ENCODE data around the gene NXPH4.

Gene NXPH4

DNA sequence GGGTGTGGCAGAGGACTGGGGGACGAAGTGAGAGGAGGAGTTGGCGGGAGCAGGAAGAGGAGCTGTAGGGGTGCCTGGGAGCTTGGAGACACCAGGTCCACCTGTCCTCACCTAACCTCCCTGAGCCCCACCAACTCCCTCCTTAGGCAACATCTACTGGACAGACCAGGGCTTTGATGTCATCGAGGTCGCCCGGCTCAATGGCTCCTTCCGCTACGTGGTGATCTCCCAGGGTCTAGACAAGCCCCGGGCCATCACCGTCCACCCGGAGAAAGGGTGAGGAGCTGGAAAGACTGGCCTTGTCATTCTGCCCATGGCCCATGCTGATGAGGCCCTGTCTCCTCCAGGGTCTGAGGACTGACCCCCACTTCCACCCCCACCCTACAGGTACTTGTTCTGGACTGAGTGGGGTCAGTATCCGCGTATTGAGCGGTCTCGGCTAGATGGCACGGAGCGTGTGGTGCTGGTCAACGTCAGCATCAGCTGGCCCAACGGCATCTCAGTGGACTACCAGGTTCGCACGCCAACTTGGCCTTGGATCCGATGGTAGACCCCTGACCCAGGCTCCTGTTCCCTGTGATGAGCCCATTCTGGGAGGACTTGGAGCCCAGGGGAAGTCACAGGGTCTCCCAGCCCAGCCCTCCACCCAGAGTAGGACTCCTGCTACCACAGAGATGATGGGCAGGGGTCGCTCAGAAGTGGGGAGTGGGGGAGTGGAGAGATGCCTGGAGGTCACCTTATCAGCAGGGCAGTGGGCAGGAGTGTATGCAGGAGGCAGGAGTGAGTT, 32.5 kb upstream of the NXPH4 start:
- DNase-seq (ENCODE audit: low read depth in 2 of 2) = no peak

DNA sequence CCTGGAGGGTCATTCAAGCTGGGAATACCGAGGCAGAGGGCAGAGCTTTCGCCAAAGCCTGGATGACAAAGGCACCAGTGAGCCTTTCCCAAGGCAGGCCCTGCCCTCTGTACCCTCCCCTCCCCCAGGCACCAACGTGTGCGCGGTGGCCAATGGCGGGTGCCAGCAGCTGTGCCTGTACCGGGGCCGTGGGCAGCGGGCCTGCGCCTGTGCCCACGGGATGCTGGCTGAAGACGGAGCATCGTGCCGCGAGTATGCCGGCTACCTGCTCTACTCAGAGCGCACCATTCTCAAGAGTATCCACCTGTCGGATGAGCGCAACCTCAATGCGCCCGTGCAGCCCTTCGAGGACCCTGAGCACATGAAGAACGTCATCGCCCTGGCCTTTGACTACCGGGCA, 31.2 kb upstream of the NXPH4 start:
- DNase-seq (ENCODE audit: low read depth in 2 of 2) = no peak

DNA sequence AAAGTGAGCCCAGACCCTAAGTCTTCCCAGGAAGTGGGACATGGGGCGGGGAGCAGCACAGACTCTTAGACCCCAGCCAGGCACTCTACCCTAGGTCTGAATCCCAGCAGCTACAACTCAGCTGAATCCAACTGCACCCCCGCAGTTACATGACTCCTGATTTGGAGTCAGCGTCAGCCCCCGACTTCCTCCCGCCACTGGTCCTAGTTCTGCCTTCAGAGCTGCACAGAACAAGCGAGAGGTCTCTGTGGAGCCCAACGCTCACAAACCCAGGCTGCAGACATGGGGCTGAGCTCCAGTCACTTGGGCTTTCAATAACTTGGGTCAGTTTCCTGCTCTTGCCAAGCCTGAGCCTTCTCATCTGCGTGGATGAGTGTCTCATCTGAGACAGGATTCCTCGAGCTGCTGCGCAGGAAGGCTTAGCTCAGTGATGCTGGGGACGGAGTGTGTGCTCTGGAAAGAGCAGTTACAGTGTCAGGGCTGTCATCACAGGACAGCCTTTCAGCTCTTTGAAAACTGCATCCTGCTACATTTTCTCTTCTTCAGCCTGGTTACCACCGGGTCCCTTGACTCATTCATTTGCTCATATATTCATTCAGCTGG, 30.6 kb upstream of the NXPH4 start:
- no peak for DNase-seq (ENCODE audit: low read depth in 2 of 2)

DNA sequence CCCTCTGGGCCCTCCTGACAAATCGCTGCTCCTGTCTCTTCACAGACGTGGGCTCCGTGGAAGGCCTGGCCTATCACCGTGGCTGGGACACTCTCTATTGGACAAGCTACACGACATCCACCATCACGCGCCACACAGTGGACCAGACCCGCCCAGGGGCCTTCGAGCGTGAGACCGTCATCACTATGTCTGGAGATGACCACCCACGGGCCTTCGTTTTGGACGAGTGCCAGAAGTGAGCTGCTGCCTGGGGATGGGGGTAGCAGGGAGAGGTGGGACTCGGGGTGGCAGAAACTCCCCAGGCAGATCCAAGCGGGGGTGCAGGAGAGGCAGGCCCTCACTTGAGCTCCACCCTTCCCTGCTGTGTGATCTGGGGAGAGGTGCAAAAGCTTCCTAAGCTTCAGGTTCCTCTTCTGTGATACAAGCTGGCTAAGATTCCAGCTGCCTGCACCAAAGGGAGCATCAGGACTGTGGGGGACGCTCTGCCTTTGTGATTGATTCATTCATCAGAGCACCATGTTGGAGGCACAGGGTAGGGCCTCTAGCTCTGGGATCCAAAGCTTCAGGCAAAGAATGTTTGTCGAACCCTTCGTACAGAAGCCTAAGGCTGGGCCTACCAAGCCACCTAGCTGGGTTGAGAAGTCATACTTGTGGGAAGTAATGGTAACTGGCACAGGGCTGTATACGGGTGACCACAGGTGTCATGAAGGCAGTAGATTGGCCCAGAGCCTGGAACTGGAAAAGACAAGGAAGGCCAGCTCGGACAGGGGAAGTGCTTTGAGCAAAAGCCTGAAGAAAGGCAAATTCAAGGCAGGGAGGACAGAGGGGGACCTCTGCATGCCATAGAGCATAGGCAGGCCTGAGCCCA, 29.1 kb upstream of the NXPH4 start:
- DNase-seq (ENCODE audit: low read depth in 2 of 2) = no peak

DNA sequence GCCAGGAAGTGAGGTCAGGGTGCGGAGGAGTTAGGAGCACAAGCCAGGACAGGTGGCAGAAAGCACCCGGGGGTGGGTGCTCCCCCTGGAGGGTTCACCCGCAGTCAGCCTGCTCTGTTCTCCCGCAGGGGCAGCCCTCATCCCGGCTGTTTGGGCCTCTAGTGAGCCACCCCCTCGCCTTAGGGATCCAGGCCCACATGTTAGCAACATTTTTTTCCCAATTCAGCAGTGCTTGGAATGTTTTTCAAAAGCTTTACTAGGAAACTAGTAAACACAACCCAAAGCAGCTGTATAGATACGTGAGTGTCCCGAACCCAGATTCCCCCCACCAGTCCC, 28.5 kb upstream of the NXPH4 start:
- no peak for DNase-seq (ENCODE audit: low read depth in 2 of 2)

DNA sequence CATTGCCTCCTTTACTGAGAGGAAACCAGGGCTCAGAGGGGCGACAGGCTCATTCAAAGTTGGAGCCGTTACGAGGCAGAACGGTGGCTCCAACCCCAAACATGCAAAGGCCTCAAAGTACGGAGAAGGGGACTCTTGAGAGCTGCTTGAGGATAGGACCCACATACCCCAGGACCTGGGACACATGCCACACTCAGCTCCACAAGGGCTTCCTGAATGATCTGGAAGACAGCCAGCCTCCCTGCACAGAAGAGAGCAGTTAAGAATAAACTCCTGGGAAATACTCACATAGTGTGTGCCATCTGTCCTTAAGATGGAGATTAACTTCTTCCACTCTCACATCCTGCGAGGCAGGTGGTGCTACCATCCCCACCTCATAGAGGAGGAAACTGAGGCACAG, 26.6 kb upstream of the NXPH4 start:
- no peak for DNase-seq (ENCODE audit: low read depth in 2 of 2)

DNA sequence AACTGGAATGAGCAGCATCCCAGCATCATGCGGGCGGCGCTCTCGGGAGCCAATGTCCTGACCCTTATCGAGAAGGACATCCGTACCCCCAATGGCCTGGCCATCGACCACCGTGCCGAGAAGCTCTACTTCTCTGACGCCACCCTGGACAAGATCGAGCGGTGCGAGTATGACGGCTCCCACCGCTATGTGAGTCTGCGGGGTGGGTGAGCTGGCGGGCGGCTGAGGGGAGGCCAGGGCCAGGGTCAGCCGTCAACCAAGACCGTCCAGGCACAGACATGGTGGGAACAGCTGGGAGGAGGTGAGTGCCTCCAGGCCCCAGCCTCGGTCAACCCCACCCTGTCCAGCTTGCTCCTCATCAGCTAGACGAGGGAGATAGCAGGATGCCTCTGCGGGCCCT, 25.8 kb upstream of the NXPH4 start:
- no peak for DNase-seq (ENCODE audit: low read depth in 2 of 2)

DNA sequence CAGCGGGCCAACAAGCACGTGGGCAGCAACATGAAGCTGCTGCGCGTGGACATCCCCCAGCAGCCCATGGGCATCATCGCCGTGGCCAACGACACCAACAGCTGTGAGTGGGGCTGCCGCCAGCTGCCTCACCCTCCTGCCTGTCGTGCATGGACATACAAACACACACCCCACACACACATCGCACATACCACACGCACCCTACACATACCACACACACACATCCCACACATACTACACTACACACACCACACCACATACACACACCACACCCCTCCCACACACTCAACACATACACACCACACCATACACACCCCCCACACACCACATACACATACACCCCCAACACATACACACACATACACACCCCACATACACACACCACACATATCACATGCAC, 25.2 kb upstream of the NXPH4 start:
- no peak for DNase-seq (ENCODE audit: low read depth in 2 of 2)

DNA sequence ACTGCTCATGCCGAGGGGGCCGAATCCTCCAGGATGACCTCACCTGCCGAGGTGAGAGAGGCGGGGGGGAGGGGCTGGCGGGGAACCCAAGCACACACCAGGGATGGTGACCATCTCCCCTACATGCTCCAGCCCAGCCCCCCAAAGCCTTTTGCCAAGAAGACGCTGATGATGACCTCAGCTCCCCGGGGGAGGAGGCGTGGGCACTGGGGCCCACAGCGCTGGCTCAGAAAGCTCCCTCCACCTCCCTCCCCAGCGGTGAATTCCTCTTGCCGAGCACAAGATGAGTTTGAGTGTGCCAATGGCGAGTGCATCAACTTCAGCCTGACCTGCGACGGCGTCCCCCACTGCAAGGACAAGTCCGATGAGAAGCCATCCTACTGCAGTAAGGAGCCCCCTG, 23.7 kb upstream of the NXPH4 start:
- DNase-seq (ENCODE audit: low read depth in 2 of 2) = no peak

DNA sequence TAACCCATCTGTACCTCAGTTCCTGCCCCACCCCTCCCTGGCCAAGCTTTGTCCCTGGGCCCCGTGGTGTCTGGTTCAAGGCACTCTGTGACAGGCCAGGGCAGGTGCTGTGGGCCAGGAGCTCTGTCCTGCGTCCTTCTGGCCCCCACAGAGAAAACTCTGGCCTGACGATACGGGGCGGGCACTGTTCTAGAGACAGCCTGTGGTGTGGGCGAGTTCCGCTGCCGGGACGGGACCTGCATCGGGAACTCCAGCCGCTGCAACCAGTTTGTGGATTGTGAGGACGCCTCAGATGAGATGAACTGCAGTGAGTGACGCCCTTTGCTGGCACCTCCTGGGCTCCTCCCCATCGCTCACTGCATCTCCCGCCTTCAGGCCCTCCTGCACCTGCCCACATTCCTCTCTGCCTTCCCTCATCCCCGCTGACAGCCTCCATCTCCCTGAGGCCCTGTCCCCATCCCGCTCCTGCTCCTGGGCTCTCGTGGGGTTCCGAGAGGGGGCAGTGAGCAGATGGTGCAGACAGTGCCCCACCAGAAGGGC, 22.8 kb upstream of the NXPH4 start:
- no peak for DNase-seq (ENCODE audit: low read depth in 2 of 2)

DNA sequence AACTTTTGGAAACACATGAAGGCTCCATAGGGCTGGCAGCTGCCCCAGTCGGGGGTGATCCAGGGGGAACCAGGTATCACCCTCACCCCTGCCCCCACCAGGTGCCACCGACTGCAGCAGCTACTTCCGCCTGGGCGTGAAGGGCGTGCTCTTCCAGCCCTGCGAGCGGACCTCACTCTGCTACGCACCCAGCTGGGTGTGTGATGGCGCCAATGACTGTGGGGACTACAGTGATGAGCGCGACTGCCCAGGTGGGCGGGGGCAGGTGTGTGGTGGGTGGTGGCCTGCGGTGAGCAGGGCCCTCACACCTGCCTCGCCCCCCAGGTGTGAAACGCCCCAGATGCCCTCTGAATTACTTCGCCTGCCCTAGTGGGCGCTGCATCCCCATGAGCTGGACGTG, 22.3 kb upstream of the NXPH4 start:
- no peak for DNase-seq (ENCODE audit: low read depth in 2 of 2)

DNA sequence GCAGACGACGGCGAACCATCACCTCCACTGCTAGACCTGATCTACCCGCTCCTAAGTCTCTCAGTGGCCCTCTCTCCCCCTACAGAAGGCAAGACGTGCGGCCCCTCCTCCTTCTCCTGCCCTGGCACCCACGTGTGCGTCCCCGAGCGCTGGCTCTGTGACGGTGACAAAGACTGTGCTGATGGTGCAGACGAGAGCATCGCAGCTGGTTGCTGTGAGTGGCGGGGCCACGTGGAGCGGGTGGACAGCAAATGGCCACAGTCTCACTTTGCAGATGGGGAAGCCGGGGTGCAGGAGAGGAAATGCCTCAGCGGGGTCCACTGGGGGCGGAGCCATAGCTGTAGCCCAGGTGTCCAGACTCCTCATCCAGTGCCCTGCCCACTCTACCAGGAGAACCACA, 21.4 kb upstream of the NXPH4 start:
- DNase-seq (ENCODE audit: low read depth in 2 of 2) = no peak

DNA sequence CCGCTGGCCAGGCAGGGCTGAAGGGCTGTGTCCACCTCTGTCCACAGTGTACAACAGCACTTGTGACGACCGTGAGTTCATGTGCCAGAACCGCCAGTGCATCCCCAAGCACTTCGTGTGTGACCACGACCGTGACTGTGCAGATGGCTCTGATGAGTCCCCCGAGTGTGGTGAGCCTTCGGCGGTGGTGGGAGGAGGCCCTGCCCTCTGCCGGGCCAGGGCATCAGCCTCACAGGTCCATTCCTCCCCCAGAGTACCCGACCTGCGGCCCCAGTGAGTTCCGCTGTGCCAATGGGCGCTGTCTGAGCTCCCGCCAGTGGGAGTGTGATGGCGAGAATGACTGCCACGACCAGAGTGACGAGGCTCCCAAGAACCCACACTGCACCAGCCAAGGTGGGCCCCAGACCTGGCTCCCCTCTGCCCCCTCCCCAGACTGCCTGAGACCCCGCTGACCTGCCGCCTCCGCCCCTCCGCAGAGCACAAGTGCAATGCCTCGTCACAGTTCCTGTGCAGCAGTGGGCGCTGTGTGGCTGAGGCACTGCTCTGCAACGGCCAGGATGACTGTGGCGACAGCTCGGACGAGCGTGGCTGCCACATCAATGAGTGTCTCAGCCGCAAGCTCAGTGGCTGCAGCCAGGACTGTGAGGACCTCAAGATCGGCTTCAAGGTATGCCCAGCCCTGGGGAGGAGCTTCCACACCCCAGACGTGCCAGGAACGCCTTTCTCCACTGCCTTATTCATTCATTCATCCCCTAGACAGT, 20.8 kb upstream of the NXPH4 start:
- DNase-seq (ENCODE audit: low read depth in 2 of 2) = no peak

DNA sequence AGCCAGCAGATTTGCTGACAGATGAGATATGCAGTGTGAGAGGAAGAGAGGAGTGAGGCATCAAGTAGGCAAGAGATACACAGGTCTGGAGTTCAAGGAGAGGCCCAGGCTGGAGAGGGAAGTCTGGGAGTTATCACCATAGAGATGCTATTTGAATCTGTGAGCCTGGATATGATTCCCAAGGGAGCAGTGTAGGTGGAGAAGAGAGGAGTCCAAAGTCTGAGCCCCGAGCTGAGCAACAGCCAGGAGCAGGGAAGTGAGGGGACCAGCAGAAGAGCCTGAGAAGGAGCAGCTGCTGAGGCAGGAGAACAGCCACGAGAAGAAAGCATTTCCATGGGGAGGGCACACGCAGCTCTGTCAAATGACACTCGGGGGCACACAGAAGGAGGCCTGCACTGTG, 20.2 kb upstream of the NXPH4 start:
- DNase-seq (ENCODE audit: low read depth in 2 of 2) = no peak

DNA sequence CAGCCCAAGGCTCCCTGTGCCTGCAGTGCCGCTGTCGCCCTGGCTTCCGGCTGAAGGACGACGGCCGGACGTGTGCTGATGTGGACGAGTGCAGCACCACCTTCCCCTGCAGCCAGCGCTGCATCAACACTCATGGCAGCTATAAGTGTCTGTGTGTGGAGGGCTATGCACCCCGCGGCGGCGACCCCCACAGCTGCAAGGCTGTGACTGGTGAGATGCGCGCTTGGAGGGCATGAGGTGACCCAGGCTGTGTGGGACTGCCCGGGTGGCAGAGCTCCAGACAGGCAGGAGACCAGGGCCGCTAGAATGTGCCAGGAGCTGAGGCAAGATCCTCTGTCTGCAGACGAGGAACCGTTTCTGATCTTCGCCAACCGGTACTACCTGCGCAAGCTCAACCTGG, 19.6 kb upstream of the NXPH4 start:
- DNase-seq (ENCODE audit: low read depth in 2 of 2) = no peak

DNA sequence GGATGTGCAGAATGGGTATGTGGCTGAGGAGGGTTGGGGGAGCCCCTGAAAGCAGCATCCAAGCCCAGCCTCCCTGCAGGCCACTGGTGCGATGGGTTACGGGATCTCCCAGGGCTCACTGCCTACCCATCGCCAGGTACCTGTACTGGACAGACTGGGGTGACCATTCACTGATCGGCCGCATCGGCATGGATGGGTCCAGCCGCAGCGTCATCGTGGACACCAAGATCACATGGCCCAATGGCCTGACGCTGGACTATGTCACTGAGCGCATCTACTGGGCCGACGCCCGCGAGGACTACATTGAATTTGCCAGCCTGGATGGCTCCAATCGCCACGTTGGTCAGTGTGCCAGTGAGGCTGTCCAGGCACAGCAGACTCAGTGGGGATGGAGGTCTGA, 18.3 kb upstream of the NXPH4 start:
- no peak for DNase-seq (ENCODE audit: low read depth in 2 of 2)

DNA sequence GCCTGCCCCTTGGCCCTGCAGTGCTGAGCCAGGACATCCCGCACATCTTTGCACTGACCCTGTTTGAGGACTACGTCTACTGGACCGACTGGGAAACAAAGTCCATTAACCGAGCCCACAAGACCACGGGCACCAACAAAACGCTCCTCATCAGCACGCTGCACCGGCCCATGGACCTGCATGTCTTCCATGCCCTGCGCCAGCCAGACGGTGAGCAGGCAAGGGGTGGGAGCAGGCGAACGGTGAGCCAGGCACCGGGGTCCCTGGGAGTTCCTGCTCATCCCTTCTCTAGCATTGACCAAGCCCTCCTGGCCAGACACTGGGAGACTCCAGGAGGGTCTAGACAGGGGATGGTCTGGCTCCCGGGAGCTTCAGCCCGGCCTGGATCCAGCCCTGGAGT, 17.4 kb upstream of the NXPH4 start:
- no peak for DNase-seq (ENCODE audit: low read depth in 2 of 2)

DNA sequence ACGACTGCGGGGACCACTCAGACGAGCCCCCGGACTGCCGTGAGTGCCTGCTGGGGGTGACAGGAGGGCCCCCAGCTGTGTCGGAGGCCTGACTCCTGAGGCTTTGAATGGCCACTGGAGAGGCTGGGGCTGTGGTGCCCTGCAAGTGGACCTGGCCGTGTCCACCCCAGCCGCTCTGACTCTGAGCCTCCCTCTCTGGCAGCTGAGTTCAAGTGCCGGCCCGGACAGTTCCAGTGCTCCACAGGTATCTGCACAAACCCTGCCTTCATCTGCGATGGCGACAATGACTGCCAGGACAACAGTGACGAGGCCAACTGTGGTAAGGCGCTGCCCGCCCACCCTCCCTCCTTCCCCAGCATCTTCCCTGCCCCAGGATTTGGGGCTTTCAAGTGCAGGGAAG, 16.1 kb upstream of the NXPH4 start:
- DNase-seq (ENCODE audit: low read depth in 2 of 2) = no peak

DNA sequence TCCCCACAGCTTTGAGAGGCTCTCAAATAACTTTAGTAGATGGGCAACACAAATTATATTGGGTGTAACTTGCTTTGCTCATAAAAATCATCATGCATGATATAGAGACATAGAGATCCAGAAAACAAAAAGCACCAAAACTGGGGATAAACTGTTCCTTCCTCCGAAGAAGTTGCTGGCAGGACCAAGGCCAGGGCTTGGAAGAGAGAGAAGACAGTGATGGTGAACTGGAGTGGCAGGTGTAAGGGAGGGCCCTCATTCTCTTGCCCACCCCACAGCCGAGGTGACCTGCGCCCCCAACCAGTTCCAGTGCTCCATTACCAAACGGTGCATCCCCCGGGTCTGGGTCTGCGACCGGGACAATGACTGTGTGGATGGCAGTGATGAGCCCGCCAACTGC, 15.4 kb upstream of the NXPH4 start:
- no peak for DNase-seq (ENCODE audit: low read depth in 2 of 2)

DNA sequence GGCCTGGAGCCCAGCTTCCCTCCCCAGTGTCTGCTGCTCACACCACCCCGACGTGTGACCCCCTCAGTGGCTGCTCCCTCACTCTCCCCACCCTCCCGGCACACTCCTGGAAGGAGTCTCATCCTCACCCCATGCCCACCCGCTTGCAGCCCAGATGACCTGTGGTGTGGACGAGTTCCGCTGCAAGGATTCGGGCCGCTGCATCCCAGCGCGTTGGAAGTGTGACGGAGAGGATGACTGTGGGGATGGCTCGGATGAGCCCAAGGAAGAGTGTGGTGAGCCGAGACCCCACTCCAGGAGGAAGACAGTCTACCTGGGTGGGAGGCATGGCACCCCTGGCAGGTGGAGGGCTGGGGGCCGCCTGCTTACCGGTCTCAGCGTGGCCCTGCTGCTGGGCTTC, 15.0 kb upstream of the NXPH4 start:
- DNase-seq (ENCODE audit: low read depth in 2 of 2) = no peak

DNA sequence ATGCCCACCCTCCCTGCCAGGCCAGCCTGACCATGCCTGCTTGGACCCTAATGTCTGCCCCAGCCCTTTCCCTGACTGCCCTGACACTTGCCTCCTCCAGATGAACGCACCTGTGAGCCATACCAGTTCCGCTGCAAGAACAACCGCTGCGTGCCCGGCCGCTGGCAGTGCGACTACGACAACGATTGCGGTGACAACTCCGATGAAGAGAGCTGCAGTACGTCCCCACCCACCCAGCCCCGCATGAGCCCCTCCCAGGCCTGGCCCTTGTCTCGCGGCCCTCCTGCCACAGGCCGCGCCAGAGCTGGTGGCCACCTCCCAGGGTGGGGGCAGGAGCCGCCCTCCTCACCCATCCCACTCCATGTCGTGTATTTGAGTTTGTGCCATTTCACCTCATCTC, 14.3 kb upstream of the NXPH4 start:
- no peak for DNase-seq (ENCODE audit: low read depth in 2 of 2)

DNA sequence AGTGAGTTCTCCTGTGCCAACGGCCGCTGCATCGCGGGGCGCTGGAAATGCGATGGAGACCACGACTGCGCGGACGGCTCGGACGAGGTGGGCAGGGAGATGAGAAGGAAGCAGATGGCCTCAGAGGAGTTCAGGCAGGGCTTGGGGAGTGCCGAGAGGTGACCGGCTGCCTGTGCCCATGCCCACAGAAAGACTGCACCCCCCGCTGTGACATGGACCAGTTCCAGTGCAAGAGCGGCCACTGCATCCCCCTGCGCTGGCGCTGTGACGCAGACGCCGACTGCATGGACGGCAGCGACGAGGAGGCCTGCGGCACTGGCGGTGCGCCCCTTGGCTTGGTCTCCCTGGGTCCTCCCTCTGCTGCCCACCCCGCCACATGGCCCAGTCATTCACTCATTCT, 13.4 kb upstream of the NXPH4 start:
- DNase-seq (ENCODE audit: low read depth in 2 of 2) = no peak

All from stimulated activated CD4-positive, alpha-beta T cell treated with anti-CD3 and anti-CD28 coated beads, Interleukin-1b, Interleukin-23, amount 100 ng/mL, for 1 hour (primary cell).